HEK293 (cell line): Measurements from ENCODE around the gene MAP7D1.

Experiments
- CTCF ChIA-PET: fragments of 350-600 bp; formaldehyde crosslinking; extraction: SDS; loops from one replicate; lab custom pipeline; 2021; ENCODE audit warnings: antibody characterized with exemption; lab: Yijun Ruan, JAX
- POLR2A ChIA-PET: fragments of 300-600 bp; formaldehyde crosslinking; extraction: SDS; loops from one replicate; lab custom pipeline; 2020; ENCODE audit warnings: antibody characterized with exemption, inconsistent platforms; lab: Yijun Ruan, JAX
- H3K27ac ChIP-seq: fragments of 200-500 bp; sonication (Bioruptor generic); 2 replicates; pipeline ENCODE4 v1.5.1; 2014; ENCODE audit warnings: low read depth, low read length, control low read depth, inconsistent platforms; ENCODE audit errors: extremely low read depth
- H3K36me3 ChIP-seq, 2 experiments: fragments of 200-500 bp in 1 of 2; sonication (Bioruptor generic) in 1 of 2; 1 replicate in 1 of 2; 2 replicates in 1 of 2; pipeline ENCODE4 v1.5.1; 2014 to 2017; ENCODE audit warnings: inconsistent platforms in 2 of 2, low read length in 2 of 2; ENCODE audit not compliant: control insufficient read depth in 2 of 2, insufficient read depth in 1 of 2
- H3K4me1 ChIP-seq: fragments of 200-500 bp; sonication (Bioruptor generic); 2 replicates; pipeline ENCODE4 v1.5.1; 2014; ENCODE audit warnings: mild to moderate bottlenecking, low read length, inconsistent platforms; ENCODE audit not compliant: control insufficient read depth, insufficient read depth
- H3K4me3 ChIP-seq: 2 replicates; pipeline ENCODE4 v1.5.1; 2011; ENCODE audit warnings: low read depth, mild to moderate bottlenecking, control low read depth, low read length, moderate library complexity
- H3K9me3 ChIP-seq: fragments of 200-500 bp; sonication (Bioruptor generic); 2 replicates; pipeline ENCODE4 v1.5.1; 2014; ENCODE audit warnings: low read depth, low read length, inconsistent platforms; ENCODE audit not compliant: control insufficient read depth, insufficient read depth
- BCL11B ChIP-seq: fragments of 450-650 bp; formaldehyde crosslinking; IDR thresholded peaks from 2 replicates; pipeline ENCODE4 v1.5.1; 2016; ENCODE audit warnings: low read depth, missing biosample characterization, missing genetic modification characterization
- EGR2 ChIP-seq: fragments of 450-650 bp; formaldehyde crosslinking; IDR thresholded peaks from 2 replicates; pipeline ENCODE4 v1.5.1; 2016; ENCODE audit warnings: low read depth, missing biosample characterization, missing genetic modification characterization
- HOXC10 ChIP-seq: sonication (generic); formaldehyde crosslinking; IDR thresholded peaks from 2 replicates; pipeline ENCODE4 v1.8.1; 2023; ENCODE audit warnings: mild to moderate bottlenecking, missing genetic modification reagents
- KLF7 ChIP-seq: fragments of 450-650 bp; formaldehyde crosslinking; IDR thresholded peaks from 2 replicates; pipeline ENCODE4 v1.5.1; 2016; ENCODE audit warnings: missing biosample characterization, missing genetic modification characterization, borderline replicate concordance
- SP2 ChIP-seq: fragments of 450-650 bp; formaldehyde crosslinking; IDR thresholded peaks from 2 replicates; pipeline ENCODE4 v1.5.1; 2016; ENCODE audit warnings: missing biosample characterization, missing genetic modification characterization
- TCF7L2 ChIP-seq: IDR thresholded peaks from 2 replicates; pipeline ENCODE4 v1.6.1; 2011; ENCODE audit warnings: low read depth, mild to moderate bottlenecking, inconsistent platforms, low read length, moderate library complexity, borderline replicate concordance
- TRIM28 ChIP-seq: IDR thresholded peaks from 2 replicates; pipeline ENCODE4 v1.6.1; 2011; ENCODE audit warnings: low read length, control low read depth, borderline replicate concordance
- YY2 ChIP-seq: fragments of 450-650 bp; formaldehyde crosslinking; IDR thresholded peaks from 2 replicates; pipeline ENCODE4 v1.5.1; 2016; ENCODE audit warnings: missing biosample characterization, missing genetic modification characterization
- ZBTB1 ChIP-seq: fragments of 450-650 bp; formaldehyde crosslinking; IDR thresholded peaks from 2 replicates; pipeline ENCODE4 v1.5.1; 2016; ENCODE audit warnings: missing biosample characterization, missing genetic modification characterization
- ZBTB7A ChIP-seq: fragments of 450-650 bp; formaldehyde crosslinking; IDR thresholded peaks from 2 replicates; pipeline ENCODE4 v1.5.1; 2016; ENCODE audit warnings: low read depth, missing biosample characterization, missing genetic modification characterization
- ZFHX2 ChIP-seq: fragments of 450-650 bp; formaldehyde crosslinking; conservative IDR thresholded peaks from 2 replicates; pipeline ENCODE4 v1.5.1; 2016; ENCODE audit warnings: missing biosample characterization, missing genetic modification characterization
- ZFP37 ChIP-seq: fragments of 450-650 bp; formaldehyde crosslinking; IDR thresholded peaks from 2 replicates; pipeline ENCODE4 v1.5.1; 2016; ENCODE audit warnings: missing biosample characterization, missing genetic modification characterization
- ZFP69B ChIP-seq: fragments of 450-650 bp; formaldehyde crosslinking; IDR thresholded peaks from 2 replicates; pipeline ENCODE4 v1.5.1; 2016; ENCODE audit warnings: missing biosample characterization, missing genetic modification characterization
- ZNF132 ChIP-seq: fragments of 450-650 bp; formaldehyde crosslinking; IDR thresholded peaks from 2 replicates; pipeline ENCODE4 v1.5.1; 2017; ENCODE audit warnings: missing biosample characterization, missing genetic modification characterization, borderline replicate concordance
- ZNF174 ChIP-seq: fragments of 450-650 bp; formaldehyde crosslinking; IDR thresholded peaks from 2 replicates; pipeline ENCODE4 v1.5.0; 2017; ENCODE audit warnings: missing biosample characterization, mild to moderate bottlenecking, missing genetic modification characterization
- ZNF214 ChIP-seq: fragments of 450-650 bp; formaldehyde crosslinking; IDR thresholded peaks from 2 replicates; pipeline ENCODE4 v1.5.1; 2017; ENCODE audit warnings: missing biosample characterization, mild to moderate bottlenecking, missing genetic modification characterization, borderline replicate concordance
- ZNF23 ChIP-seq: fragments of 450-650 bp; formaldehyde crosslinking; IDR thresholded peaks from 2 replicates; pipeline ENCODE4 v1.5.1; 2016; ENCODE audit warnings: missing biosample characterization, missing genetic modification characterization, borderline replicate concordance
- ZNF274 ChIP-seq, 2 experiments: fragments of 200-500 bp in 1 of 2; fragments of 450-650 bp in 1 of 2; sonication (Bioruptor generic) in 1 of 2; formaldehyde crosslinking in 1 of 2; IDR thresholded peaks; 2 replicates each; pipeline versions ENCODE4 v1.5.1 to v1.6.1; 2014 to 2016; ENCODE audit warnings: borderline replicate concordance in 1 of 2, inconsistent platforms in 1 of 2, low read length in 1 of 2, missing biosample characterization in 1 of 2, missing genetic modification characterization in 1 of 2
- ZNF292 ChIP-seq: fragments of 450-650 bp; formaldehyde crosslinking; IDR thresholded peaks from 2 replicates; pipeline ENCODE4 v1.5.1; 2016; ENCODE audit warnings: low read depth, missing biosample characterization, missing genetic modification characterization, borderline replicate concordance
- ZNF37A ChIP-seq: fragments of 450-650 bp; IDR thresholded peaks from 2 replicates; pipeline ENCODE4 v1.5.1; 2018; ENCODE audit warnings: missing biosample characterization, missing genetic modification characterization
- ZNF549 ChIP-seq: fragments of 450-650 bp; IDR thresholded peaks from 2 replicates; pipeline ENCODE4 v1.5.1; 2018; ENCODE audit warnings: missing biosample characterization, missing genetic modification characterization, mild to moderate bottlenecking, inconsistent platforms, moderate library complexity
- ZNF558 ChIP-seq: fragments of 450-650 bp; formaldehyde crosslinking; IDR thresholded peaks from 2 replicates; pipeline ENCODE4 v1.5.1; 2016; ENCODE audit warnings: missing biosample characterization, missing genetic modification characterization
- ZNF571 ChIP-seq: fragments of 450-650 bp; formaldehyde crosslinking; IDR thresholded peaks from 2 replicates; pipeline ENCODE4 v1.5.0; 2017; ENCODE audit warnings: missing biosample characterization, missing genetic modification characterization
- ZNF600 ChIP-seq: fragments of 450-650 bp; formaldehyde crosslinking; IDR thresholded peaks from 2 replicates; pipeline ENCODE4 v1.5.1; 2016; ENCODE audit warnings: missing biosample characterization, missing genetic modification characterization
- ZNF660 ChIP-seq: fragments of 450-650 bp; IDR thresholded peaks from 2 replicates; pipeline ENCODE4 v1.5.1; 2018; ENCODE audit warnings: missing biosample characterization, mild to moderate bottlenecking, missing genetic modification characterization
- ZSCAN4 ChIP-seq: fragments of 450-650 bp; formaldehyde crosslinking; IDR thresholded peaks from 2 replicates; pipeline ENCODE4 v1.5.1; 2017; ENCODE audit warnings: missing biosample characterization, missing genetic modification characterization
- TF ChIP-seq, protein P1 (sequence below): fragments of 450-650 bp; formaldehyde crosslinking; IDR thresholded peaks from 2 replicates; pipeline ENCODE4 v1.5.1; 2016; ENCODE audit warnings: missing biosample characterization, missing genetic modification characterization
- TF ChIP-seq, protein P2 (sequence below): fragments of 450-650 bp; formaldehyde crosslinking; IDR thresholded peaks from 2 replicates; pipeline ENCODE4 v1.5.1; 2016; ENCODE audit warnings: missing biosample characterization, missing genetic modification characterization

The MAP7D1 gene

GRCh38 chr1:36182734-36183133 lies 26.8 kb downstream of the MAP7D1 start (continued):
- TF ChIP-seq ZNF23 (tag by site-specific recombination): no peak
- no peak for TF ChIP-seq ZBTB7A (tag by site-specific recombination)
- TF ChIP-seq EGR2 (tag by site-specific recombination): no peak
- TF ChIP-seq, protein P1, sequence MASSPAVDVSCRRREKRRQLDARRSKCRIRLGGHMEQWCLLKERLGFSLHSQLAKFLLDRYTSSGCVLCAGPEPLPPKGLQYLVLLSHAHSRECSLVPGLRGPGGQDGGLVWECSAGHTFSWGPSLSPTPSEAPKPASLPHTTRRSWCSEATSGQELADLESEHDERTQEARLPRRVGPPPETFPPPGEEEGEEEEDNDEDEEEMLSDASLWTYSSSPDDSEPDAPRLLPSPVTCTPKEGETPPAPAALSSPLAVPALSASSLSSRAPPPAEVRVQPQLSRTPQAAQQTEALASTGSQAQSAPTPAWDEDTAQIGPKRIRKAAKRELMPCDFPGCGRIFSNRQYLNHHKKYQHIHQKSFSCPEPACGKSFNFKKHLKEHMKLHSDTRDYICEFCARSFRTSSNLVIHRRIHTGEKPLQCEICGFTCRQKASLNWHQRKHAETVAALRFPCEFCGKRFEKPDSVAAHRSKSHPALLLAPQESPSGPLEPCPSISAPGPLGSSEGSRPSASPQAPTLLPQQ (tag by site-specific recombination): no peak
- TF ChIP-seq HOXC10 (CRISPR knock-in tag): no peak
- TF ChIP-seq ZNF660 (tag by site-specific recombination): no peak
- TF ChIP-seq TRIM28: no peak
- no peak for TF ChIP-seq ZNF274 (IDR thresholded peaks at IDR 0.05; ENCODE audit: low read length)
- no peak for TF ChIP-seq ZNF274 (tag by site-specific recombination; IDR thresholded peaks at IDR 0.05; ENCODE audit: borderline replicate concordance)
- no peak for TF ChIP-seq ZNF174 (tag by site-specific recombination)
- no peak for TF ChIP-seq KLF7 (tag by site-specific recombination)
- no peak for TF ChIP-seq YY2
- no peak for TF ChIP-seq ZNF292 (tag by site-specific recombination)
- no peak for TF ChIP-seq ZFP37 (tag by site-specific recombination)

DNA sequence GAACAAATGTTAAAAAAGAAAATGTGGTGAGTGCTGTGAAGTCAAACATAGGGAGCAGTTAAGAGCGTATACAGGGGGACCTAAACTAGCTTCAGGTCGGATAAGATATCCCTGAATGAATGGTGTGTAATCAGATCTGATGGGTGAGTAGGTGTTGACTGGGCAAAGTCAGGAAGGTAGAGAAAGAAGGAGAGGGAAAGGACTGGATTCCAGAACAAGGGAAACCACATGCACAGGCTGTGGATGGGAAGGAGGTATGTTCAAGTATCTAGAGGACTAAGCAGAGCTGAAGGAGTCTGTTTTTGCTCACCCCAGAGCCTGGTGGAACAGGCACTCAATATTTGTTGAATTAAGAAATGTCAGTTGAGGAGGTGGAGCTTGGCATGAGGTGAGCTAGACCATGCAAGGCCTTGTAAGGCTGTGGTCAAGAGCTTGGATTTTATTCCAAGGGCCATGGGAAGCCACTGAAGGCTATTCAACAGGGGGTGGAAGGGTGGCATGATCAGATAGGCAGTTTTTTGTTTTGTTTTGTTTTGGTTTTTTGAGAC lies 27.4 kb downstream of the MAP7D1 start:
- Histone ChIP-seq H3K9me3 (no peaks in the 10 kb centered on the region), H3K36me3 (peaks cover 5 to 35% of the 10 kb centered on the region in 2 experiments), H3K4me3 (no peak overlapping the region), H3K27ac (no peak overlapping the region), H3K4me1 (no peaks in the 10 kb centered on the region)
- CTCF ChIA-PET: interaction anchor here (0.5 to 2.5 kb wide), 3 partner anchors 34 to 1676 kb away, joined by 3 to 19 read pairs (median 4); partner anchors contain the start of genes MTF1 and TRAPPC3
- POLR2A ChIA-PET: interaction anchor here (0.9 to 1.5 kb wide), 4 partner anchors 22 to 41 kb away, joined by 3 to 11 read pairs (median 4); partner anchors contain the start of genes THRAP3 and TRAPPC3
- TF ChIP-seq SP2 (tag by site-specific recombination): no peak
- peak; percentile 88 for TF ChIP-seq ZNF600 (tag by site-specific recombination)
- no peak for TF ChIP-seq ZNF214
- TF ChIP-seq ZBTB1: no peak
- TF ChIP-seq ZFHX2 (tag by site-specific recombination): 0 out of 2 replicates have a peak, but pooled peaks have one; percentile 23

DNA sequence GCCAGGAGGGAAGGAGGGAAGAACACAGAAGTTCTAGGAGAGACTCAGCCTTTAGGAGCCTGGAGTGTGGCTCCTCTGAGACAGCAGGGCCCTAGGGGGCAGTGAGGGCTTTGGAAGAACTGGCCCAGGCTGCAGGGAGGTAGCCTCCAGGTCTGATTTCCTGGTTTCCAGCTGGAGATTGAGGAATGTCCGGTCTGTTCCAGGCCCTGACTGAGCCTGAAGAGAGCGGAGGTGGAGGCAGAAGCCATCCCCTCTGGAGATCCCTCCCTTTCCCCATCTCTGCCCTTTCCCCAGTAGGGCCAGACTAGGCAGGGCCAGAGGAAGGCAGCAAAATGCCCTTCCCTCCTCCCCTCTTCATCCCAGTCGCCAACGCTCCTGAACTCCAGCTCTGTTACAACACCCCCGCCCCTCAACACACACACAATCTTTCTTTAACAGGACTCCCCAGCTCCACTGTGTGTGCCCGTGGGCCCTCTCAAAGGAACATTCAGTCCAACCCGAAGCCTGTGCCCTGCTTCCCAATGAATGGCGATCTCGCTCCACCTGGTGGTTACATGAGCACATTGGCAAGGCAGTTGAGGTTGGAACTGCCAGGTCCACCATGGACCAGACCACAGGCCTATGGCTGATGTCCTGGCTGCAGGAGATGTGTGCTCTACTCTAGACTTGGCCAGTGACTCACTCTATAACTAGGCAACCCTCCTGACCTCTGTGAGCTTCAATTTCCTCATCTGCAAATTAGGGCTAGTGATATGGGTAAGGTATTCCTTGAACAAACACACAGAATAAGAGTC lies 32.0 kb downstream of the MAP7D1 start:
- Histone ChIP-seq H3K9me3 (no peaks in the 10 kb centered on the region), H3K36me3 (no peaks in the 10 kb centered on the region), H3K4me3 (no peak overlapping the region), H3K4me1 (no peaks in the 10 kb centered on the region), H3K27ac (no peak overlapping the region; the same call in 1 of the 2 replicates)
- ChIA-PET CTCF (interaction anchor here (0.6 to 5.3 kb wide), 42 partner anchors 9 to 291 kb away, joined by 3 to 132 read pairs (median 6); partner anchors contain the start of genes MAP7D1 and TRAPPC3), POLR2A (interaction anchor here (0.5 to 2.9 kb wide), 5 partner anchors 9 to 127 kb away, joined by 3 to 26 read pairs (median 6); partner anchors contain the start of genes MAP7D1 and TRAPPC3)
- TF ChIP-seq, protein P2, sequence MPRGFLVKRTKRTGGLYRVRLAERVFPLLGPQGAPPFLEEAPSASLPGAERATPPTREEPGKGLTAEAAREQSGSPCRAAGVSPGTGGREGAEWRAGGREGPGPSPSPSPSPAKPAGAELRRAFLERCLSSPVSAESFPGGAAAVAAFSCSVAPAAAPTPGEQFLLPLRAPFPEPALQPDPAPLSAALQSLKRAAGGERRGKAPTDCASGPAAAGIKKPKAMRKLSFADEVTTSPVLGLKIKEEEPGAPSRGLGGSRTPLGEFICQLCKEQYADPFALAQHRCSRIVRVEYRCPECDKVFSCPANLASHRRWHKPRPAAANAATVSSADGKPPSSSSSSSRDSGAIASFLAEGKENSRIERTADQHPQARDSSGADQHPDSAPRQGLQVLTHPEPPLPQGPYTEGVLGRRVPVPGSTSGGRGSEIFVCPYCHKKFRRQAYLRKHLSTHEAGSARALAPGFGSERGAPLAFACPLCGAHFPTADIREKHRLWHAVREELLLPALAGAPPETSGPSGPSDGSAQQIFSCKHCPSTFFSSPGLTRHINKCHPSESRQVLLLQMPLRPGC (tag by site-specific recombination): no peak
- TF ChIP-seq ZNF549 (tag by site-specific recombination): no peak
- peak; percentile 97 for TF ChIP-seq ZFP69B (tag by site-specific recombination)
- no peak for TF ChIP-seq ZSCAN4 (tag by site-specific recombination)
- TF ChIP-seq TCF7L2: no peak
- TF ChIP-seq BCL11B: no peak
- no peak for TF ChIP-seq ZNF37A (tag by site-specific recombination)
- no peak for TF ChIP-seq ZNF571 (tag by site-specific recombination)
- no peak for TF ChIP-seq ZNF558 (tag by site-specific recombination)
- no peak for TF ChIP-seq ZNF132 (tag by site-specific recombination)
